NCI-H146 treated with DMSO at 0.1 percent for 48 hours (cell line): ENCODE results near the gene CZIB.
"Not testable (repeated sequence)": the region's sequence is repeated elsewhere in the genome, so short reads cannot be mapped to it uniquely, and the experiment has no call there.

Experiments used
- DNase-seq: peaks from one replicate; lab custom pipeline; 2025; ENCODE audit not compliant: unreplicated experiment; lab: John Stamatoyannopoulos, UW

Gene CZIB

DNA sequence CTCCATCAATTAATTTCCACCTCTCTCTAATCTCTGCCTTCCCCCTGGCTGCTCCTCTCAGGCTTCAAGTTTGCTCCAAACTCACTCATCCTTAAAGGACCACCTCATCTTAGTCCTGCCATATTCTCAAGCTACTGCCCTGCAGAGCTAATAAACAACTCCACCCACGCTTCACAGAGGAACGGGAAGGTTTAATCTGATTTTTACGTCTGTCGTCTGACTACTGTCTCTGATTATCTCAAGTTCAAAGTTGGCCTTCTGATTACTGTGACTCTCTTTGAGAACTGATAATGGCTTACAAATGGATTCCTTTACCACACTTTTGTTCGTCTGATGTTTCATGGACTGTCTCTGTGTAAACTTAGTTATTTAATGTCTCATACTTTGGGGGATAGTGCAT lies 31.4 kb downstream of the CZIB start:
- no peak for DNase-seq

DNA sequence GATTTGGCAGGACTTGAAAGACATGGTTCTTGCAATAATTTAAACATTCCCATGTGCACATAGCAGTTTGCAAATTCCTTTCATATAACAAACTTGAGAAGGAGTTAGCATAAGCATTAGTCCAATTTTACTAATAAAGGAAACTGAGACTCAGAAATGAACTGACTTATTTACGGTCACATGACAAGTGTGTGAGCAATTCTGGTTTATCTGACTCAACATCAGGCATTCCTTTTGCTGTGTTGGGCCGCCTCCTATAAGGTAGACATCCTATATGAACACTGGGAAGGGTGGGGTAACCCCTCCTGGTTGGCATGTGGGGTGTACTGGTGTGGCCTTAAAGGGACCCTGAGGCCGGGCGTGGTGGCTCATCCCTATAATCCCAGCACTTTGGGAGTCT lies 32.3 kb downstream of the CZIB start:
- no peak for DNase-seq

DNA sequence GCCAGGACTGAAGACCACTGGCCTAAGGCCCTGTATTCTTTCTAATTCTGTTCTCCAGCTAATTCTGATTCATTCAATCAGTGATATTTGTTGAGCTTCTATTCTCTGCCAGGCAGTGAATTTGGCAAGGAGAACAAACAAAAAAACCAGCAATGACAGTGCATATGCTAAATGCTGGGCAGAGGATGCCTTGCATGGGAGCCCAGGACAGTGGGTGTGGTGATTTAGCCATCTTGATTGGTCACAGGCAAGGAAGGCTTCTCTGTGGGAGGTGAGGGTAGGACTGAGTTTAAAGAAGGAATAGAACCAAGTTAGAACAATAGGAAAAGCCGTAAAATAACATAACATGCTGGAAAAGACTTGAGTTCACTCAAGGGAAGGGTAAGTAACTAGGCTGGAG lies 33.0 kb downstream of the CZIB start:
- DNase-seq: no peak

DNA sequence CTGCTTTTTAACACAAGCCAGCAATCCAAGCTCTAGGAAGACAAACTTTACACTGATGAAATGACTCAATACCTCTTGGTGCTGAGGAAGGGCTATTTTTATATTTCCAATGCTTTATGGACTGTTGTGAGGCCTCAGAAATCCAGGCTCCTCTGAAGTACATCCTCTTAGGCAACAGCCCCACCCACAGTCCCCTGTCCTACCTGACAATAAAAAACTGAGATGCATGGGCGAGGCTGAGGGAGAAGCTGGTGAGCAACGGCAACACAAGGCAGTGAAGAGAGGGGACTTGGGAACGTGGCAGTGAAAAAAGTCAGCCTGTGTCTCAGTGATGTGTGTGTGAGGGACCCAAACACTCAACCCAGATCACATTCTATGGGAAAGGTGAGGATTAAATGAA lies 33.9 kb downstream of the CZIB start:
- no peak for DNase-seq

DNA sequence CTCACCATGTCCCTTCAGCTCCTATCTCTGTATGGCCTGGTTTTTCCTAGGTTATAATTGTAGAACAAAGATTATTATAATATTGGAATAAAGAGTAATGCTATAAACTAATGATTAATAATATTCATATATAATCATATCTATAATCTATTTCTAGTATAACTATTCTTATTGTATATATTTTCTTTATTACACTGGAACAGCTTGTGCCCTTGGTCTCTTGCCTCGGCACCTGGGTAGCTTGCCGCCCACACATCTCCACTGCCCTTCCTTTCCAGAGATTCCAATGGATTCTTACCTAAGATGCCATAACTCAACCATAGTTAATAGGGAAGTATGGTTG lies 34.5 kb downstream of the CZIB start:
- DNase-seq: not testable (repeated sequence)

DNA sequence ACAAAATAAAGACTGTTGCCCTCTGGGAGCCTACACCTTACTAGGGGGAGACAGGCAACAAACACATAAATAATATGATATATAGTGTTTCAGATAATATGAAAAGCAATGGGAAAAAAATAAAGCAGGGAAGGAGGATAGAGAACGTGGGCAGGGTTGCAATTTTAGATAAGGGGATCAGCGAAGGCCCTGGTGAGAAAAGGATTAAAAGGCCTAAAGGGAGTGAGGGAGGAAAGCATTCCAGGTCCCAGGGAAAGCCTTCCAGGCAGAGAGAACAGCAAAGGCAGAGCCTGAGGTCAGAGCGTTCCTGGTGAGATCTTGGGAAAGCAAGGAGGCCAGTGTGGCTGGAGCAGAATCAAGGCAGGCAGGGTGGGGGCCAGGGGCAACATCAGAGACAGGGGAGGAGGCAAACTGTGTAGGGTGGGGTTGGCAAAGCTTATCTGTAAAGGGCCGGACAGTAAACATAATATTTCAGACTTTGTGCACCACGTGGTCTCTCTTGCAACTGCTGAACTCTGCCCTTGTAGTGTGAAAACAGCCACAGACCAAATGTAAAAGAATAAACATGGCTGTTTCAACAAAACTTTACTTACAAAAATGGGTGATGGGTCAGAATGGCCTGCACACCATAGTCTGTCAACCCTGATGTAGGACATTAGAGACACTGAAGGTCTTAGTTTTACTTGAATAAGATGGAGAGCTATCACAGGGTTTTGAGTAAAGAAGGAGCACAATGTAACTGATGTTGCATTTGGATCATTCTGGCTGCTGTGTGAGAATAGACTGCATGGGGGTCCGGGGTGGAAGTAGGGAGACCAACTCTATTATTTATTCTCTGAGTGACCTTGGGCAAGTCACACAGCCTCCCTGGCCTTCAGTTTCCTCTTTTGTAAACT lies 37.1 kb downstream of the CZIB start:
- no peak for DNase-seq

DNA sequence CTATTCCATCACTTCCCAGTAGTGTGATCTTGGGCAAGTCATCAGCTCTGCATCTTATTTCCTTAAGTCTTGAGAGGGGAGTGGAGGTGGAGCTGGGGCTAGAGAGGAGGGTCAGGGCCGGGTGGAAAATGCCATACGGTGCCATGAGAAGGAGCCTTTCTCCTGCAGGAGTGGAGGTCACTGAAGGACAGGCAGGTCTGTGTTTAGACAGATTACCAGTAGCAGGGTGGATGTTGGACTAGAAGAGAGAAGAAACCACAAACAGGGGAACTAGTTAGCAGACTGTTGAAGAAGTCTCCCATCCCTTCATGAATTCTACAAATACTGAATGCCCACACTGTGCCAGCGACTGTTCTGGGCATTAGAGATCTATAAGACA lies 37.7 kb downstream of the CZIB start:
- no peak for DNase-seq

DNA sequence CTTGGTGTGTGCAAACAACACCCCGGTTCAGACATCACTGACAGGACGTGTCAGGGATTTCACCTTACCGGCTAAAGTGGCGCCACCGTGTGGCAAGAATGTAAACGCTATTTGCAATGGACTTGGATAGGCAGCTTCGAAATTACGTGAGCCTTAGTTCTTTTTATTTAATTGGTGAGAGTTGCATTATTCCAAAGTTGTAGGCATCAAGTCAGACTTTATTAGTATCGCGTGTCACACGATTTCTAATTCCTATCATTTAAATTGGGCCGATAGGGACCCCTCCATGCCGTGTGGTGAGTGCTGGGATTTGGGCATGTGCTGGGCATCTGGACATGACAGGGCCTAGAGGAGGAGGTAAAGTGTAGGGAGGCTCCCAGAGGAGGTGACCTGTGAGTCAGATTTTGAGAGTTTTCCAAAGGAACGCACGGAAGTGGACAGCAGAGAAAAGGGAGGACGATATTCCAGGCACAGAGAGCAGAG lies 38.3 kb downstream of the CZIB start:
- DNase-seq: peak; percentile 57

DNA sequence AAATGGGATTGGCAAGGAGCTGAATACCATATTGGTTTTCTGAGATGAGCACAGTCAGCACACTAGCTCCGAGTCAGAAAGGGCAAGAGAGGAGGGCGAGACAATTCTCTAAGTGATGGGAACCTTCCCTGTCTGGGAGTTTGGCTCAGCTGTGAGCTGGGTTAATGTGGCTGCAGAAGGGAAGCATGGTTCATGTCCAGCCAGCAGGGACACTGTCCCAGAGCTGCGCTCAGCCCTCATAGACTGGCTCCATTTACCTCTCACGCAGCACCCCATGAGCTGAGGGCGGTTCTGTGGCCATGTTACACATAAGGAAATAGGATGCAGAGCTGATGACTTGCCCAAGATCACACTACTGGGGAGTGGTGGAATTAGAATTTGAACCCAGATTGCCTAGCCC lies 39.5 kb downstream of the CZIB start:
- DNase-seq: no peak

DNA sequence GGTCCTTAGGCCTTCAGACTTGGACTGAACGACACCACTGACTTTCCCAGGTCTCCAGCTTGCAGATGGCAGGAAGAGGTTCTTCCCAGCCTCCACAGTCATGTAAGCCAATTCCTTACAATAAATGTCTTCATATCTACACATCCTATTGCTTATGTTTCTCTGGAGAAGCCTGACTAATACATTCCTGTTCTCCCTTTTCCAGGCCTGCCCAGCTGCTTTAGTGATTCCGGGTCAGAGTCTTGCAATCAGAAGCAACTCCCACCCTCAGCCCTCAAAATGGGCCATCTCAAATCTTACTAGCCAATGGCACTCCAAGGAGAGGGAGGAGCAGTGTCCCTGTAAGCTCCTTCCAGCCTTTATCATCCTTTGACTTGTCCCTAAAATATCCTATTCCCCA lies 40.2 kb downstream of the CZIB start:
- no peak for DNase-seq

DNA sequence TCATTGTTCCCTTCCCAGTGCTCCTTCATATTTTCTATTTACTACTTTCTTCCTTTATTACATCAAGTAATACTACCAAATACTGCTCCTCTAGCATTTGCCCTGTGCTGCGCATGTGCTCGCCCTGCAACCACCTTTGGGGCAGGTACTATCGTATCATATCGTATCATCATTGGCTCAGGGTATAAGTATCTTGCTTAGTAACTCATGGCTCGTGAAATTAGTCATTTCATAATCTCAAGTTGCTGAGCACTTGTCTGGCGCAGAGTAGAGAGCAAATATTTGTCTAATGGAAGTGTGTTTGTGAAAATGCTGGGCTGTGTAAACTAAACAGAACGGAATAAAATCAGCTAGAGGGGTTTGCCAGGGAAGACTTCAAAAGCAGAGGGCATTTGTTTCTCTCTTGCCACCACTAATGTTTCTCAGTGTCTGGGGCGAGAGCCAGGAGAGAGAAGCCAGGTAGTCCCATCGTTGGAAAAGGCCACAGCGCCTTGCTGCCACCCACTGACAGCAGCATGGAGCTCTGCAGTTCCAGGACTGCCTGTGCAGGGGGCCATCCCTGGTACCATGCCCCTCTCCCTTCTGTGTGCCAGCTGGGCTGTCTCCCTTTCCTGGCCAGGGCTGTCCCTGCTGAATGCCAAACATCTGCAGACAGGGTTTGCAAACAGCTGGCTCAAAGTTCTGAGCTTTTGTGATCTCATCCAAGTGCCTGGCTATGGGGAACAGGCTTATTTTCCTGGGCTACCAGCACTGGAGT lies 43.8 kb downstream of the CZIB start:
- DNase-seq: no peak

DNA sequence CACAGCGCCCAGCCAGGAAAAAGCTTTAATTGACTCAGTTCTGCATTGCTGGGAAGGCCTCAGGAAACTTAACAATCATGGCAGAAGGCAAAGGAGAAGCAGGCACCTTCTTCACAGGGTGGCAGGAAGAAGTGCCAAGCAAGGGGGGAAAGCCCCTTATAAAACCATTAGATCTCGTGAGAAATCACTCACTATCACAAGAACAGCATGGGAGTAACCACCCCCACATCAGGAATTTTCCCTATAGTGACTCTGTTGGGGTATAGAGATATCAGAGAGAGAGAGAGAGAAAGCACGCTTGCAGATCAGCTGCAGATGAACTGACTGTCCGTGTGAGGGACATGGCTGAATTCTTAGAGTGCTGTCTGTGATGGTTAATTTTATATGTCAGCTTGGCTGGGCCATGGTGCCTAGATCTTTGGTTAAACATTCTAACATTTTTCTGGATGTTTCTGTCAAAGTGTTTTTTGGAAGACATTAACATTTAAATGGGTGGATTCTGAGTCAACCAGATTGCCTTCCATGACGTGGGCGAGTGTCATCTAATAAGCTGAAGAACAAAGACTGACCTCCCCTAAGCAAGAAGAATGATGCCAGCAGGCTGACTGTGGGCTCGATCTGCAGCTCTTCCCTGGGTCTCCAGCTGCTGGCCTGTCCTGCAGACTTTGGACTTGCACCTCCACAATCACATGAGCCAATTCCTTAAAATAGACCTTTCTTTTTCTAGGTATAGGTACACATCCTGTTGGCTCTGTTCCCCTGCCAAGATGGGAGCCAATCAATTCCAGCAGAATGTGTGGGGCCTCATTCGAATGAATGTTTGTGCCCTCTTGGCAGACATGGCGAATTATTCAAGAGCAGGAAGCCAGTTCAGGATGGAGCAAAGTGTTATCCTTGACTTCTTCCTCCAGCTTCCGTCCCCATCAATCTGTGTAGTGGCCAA lies 45.2 kb downstream of the CZIB start:
- no peak for DNase-seq

DNA sequence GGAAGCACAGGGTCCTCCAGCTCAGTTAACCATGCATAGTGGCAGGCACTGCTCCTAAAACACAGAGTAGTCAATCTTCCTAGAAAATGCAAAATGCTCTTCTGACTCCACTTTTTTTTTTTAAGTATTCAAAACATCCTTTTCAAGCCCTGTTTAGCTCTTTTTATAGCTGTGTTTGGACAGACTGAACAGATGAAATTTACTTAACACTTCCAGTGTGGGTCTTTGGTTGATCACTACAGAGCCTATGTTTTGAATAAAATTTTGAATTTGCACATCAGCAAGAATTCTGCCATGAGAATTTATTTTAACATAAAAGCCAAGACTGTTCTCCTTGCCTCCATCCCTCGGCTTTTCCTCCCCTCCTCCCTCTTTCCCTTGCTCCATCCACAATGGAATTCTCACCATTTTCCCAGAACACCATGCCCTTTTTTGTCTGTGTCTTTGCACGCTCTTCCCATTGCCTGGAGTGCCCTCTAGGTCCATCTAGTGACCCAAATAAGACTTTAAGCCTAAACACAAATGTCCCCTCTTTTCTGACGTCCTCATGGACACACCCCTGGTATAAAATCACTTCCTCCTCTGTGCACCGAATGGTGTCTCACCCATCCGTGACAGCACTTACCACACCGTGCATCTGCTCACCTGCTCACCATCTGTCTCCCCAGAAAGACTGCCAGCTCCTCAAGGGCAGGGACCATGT lies 47.9 kb downstream of the CZIB start:
- DNase-seq: peak; percentile 38

DNA sequence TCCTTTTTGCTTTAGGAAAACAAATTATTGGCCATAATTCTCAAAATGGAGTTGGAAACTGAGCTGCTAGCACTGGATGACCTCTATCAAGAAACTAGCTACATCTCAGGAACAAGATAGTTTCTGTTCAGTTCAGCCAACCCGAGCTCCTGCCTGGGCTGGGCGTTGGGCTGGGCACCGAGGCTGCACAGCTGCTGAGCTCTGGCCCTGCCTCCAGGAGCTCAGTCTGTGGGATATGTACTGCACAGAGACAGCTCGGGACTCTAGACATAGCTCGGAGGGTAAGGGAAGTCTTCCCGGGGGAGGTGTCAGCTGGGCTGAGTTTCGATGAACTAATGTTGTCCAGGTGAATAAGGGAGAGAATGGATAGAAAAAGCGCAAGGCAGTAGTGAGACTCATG lies 53.5 kb downstream of the CZIB start:
- no peak for DNase-seq

DNA sequence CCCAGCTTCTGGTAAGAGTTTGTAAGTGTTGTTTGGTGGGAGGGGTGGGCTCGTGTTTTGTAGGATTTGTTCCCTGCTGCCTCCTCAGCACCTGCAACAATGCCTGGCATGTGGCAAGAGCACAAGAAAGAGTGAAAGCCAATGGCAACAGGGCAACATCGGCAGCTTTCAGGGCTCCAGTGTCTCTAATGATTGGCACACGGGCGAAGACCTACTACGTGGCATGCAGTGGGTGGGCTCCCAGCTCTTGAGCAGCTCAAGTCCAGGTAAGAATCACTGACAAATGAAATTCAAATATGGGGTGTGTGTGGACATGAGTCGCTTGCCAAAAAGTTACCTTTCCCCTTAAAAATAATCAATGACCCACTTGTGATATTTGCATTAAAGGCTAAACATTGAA lies 54.1 kb downstream of the CZIB start:
- no peak for DNase-seq

DNA sequence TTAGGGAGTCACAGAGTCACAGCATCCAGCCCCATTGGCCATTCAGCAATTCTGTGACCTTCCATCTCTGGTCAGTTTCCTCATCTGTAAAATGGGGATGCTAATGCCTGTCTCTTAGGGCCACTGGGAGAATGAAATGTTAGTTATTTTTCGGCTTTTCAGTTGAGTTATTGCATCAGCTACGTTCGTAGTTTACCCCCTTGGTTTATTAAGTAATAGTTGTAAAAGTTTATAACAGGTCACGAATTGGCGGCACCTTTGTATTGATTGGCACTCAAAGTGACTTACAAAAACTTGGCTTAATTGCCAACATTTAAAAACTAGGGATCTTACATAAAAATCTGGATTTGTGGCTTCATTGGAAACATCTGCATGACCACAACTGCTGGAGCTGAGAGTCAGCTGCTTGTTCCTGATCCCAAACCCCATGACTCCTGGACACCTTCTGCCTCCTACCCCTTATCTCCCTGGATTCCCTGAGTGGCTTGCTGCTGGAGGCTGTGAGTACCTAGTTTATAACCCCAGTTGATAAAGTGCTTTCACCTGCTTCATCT lies 54.9 kb downstream of the CZIB start:
- no peak for DNase-seq
